Endothelial cell (in vitro differentiated cells): ENCODE results near the gene ACVRL1. TPM values are rescaled to one million over a fixed set of nuclear protein-coding genes. Genes with fewer than 3 reads are reported as not detected.
A peak's percentile ranks its signal among the peaks of the same experiment; 100 is the strongest.

Experiments
- DNase-seq: peaks from one replicate; pipeline ENCODE4 v3.0.0; 2021; ENCODE audit warnings: low spot score
- H3K27ac Mint-ChIP-seq: one replicate; pipeline ENCODE4 v1.8.0; 2021; ENCODE audit warnings: mixed read lengths, inconsistent platforms; ENCODE audit not compliant: unreplicated experiment
- H3K27me3 Mint-ChIP-seq: one replicate; pipeline ENCODE4 v1.8.0; 2021; ENCODE audit warnings: mild to moderate bottlenecking, moderate library complexity, mixed read lengths, inconsistent platforms; ENCODE audit not compliant: unreplicated experiment
- H3K36me3 Mint-ChIP-seq: one replicate; pipeline ENCODE4 v1.8.0; 2021; ENCODE audit warnings: mild to moderate bottlenecking, low read depth, mixed read lengths, inconsistent platforms; ENCODE audit not compliant: unreplicated experiment
- H3K4me1 Mint-ChIP-seq: one replicate; pipeline ENCODE4 v1.8.0; 2021; ENCODE audit warnings: mild to moderate bottlenecking, mixed read lengths, inconsistent platforms; ENCODE audit not compliant: unreplicated experiment
- H3K4me3 Mint-ChIP-seq: one replicate; pipeline ENCODE4 v1.8.0; 2021; ENCODE audit warnings: mild to moderate bottlenecking, mixed read lengths, inconsistent platforms; ENCODE audit not compliant: unreplicated experiment
- H3K9me3 Mint-ChIP-seq: one replicate; pipeline ENCODE4 v1.8.0; 2021; ENCODE audit warnings: mixed read lengths, inconsistent platforms; ENCODE audit not compliant: unreplicated experiment
- total RNA-seq: library from RNA; stranded (reverse); fragmentation: NEBNext Ultra II Directional; extraction: Animal tissue kit (Norgen Biotek cat#: 25700); gene quantifications from one replicate; pipeline ENCODE4 v1.2.1, GENCODE V29; 2021; ENCODE audit not compliant: unreplicated experiment
- TF ChIP-seq, protein P1 (sequence below): fragments of 200-600 bp; sonication (generic); IDR thresholded peaks from one replicate; pipeline ENCODE4 v1.5.0; 2021; ENCODE audit warnings: antibody characterized with exemption; ENCODE audit not compliant: unreplicated experiment

Gene ACVRL1
- total RNA-seq, 1 donor from 2014 or later: 395 TPM

- H3K27me3 Mint-ChIP-seq: peaks cover 14% of the 10 kb centered on the region
- no peak for DNase-seq
- H3K9me3 Mint-ChIP-seq: no peaks in the 10 kb centered on the region
- TF ChIP-seq, protein P1, sequence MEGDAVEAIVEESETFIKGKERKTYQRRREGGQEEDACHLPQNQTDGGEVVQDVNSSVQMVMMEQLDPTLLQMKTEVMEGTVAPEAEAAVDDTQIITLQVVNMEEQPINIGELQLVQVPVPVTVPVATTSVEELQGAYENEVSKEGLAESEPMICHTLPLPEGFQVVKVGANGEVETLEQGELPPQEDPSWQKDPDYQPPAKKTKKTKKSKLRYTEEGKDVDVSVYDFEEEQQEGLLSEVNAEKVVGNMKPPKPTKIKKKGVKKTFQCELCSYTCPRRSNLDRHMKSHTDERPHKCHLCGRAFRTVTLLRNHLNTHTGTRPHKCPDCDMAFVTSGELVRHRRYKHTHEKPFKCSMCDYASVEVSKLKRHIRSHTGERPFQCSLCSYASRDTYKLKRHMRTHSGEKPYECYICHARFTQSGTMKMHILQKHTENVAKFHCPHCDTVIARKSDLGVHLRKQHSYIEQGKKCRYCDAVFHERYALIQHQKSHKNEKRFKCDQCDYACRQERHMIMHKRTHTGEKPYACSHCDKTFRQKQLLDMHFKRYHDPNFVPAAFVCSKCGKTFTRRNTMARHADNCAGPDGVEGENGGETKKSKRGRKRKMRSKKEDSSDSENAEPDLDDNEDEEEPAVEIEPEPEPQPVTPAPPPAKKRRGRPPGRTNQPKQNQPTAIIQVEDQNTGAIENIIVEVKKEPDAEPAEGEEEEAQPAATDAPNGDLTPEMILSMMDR: no peak
- H3K27ac Mint-ChIP-seq: peak overlapping the region; percentile 88
- H3K4me1 Mint-ChIP-seq: peaks cover 57% of the 10 kb centered on the region
- H3K4me3 Mint-ChIP-seq: peak overlapping the region; percentile 73
- peaks cover 5% of the 10 kb centered on the region for H3K36me3 Mint-ChIP-seq
Measured at GRCh38 chr12:51904951-51905470, 2.3 kb upstream of the ACVRL1 start.

DNA sequence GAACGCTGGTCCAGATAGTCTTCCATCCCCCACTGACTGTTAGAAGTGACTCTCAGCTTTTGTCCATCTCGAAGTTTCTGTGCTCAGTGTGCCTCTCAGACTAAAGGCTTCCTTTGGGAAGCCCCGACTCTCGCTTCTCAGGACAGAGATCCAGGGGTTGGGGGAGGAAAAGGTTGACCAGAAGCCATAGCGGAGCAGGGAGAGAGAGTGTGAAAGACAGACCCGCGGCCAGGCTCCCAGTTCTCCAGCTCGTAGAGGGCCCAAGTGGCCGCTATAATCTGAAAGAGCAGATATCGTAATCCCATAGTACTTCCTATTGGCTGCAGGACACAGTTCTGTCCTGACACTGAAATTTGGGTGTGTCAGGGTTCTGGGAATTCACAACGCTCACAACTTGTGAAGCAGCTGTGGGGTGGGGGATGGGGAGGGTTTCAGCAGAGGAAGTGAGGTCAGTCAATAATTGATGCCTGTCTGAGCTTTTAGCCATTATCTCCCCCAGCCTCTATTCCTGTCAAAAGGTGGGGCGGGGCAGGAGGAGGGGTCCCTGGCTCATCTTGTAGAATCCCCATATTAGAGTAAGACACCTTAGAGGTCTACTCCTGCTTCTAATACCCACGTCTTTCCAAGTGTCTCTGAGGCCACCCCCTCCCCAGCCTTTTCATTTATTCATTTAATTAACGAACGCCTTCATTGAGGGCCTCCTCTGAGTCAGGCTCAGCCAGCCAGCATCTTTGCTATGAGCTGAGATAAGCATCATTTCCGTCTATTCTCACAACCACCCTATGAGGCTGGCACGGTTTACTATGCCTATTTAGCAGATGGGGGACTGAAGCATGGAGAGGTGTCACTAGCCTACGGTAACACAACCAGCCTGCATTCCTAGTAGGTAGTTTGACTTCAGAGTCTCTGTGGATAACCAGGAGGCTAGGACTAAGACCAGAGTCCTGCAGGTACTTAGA, 1.6 kb upstream of the ACVRL1 start:
- H3K27ac Mint-ChIP-seq: peak overlapping the region; percentile 88
- peaks cover 14% of the 10 kb centered on the region for H3K27me3 Mint-ChIP-seq
- peak overlapping the region; percentile 76 for H3K4me3 Mint-ChIP-seq
- peaks cover 62% of the 10 kb centered on the region for H3K4me1 Mint-ChIP-seq
- H3K9me3 Mint-ChIP-seq: no peaks in the 10 kb centered on the region
- no peak for DNase-seq
- TF ChIP-seq, protein P1: no peak
- H3K36me3 Mint-ChIP-seq: peaks cover 5% of the 10 kb centered on the region

DNA sequence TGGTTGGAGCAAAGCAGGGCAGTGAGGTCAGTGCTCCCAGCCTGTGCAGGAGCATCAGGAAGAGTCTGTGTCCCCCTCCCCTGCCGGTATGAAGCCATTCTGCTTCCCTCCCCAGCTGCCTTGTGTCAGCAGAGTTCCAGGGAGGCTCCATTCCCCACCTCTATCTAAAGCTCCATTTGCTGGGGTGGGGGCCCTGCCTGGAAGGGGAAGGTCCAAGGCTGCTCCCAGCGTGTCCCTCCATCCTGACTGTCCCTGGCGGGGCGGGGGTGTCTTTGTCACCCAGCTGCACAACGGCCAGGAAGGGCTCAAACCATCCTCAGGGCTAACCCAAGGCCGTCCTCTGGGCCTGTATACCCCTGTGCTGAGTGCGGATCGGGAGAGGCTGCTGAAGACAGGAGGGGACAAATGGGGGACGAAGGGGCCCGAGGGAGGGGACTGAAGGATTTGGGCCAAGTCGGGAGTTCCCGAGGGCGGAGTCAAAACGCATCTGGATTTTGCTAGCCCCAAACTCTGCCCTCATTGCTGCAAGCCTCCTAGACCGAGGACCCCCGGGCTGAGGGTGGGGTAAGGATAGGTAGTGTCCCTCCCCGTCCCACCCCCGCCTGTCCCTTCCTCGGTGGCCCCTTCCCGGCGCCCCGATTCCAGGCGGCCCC, 748 bp upstream of the ACVRL1 start:
- H3K36me3 Mint-ChIP-seq: peaks cover 5% of the 10 kb centered on the region
- TF ChIP-seq, protein P1: no peak
- peak overlapping the region; percentile 88 for H3K27ac Mint-ChIP-seq
- H3K27me3 Mint-ChIP-seq: peaks cover 14% of the 10 kb centered on the region
- peaks cover 69% of the 10 kb centered on the region for H3K4me1 Mint-ChIP-seq
- no peaks in the 10 kb centered on the region for H3K9me3 Mint-ChIP-seq
- peak overlapping the region; percentile 79 for H3K4me3 Mint-ChIP-seq
- DNase-seq: no peak

- H3K4me3 Mint-ChIP-seq: peak overlapping the region; percentile 96
- H3K27ac Mint-ChIP-seq: peak overlapping the region; percentile 92
- no peak for DNase-seq
- H3K27me3 Mint-ChIP-seq: peaks cover 19% of the 10 kb centered on the region
- H3K4me1 Mint-ChIP-seq: peaks cover 77% of the 10 kb centered on the region
- H3K9me3 Mint-ChIP-seq: no peaks in the 10 kb centered on the region
- peaks cover 5% of the 10 kb centered on the region for H3K36me3 Mint-ChIP-seq
- TF ChIP-seq, protein P1: no peak
Measured at GRCh38 chr12:51907856-51908425, 637 bp downstream of the ACVRL1 start.
